Right lobe of liver (tissue), 6 donors: ENCODE measurements around the gene UTRN. TPM values are rescaled to one million over a fixed set of nuclear protein-coding genes. Genes with fewer than 3 reads are reported as not detected.

Experiments used
- ATAC-seq, 4 donors: fragments of 200-7000 bp; cut with Tn5 transposase; one replicate each; pipeline ENCODE4 v1.9.1; 2020; ENCODE audit warnings: mild to moderate bottlenecking in 4 of 4, moderate library complexity in 4 of 4
- DNase-seq, 3 donors: peaks; one replicate each; pipeline ENCODE4 v3.0.0-alpha.2; 2020
- H3K27ac ChIP-seq, 3 donors: fragments of 200-600 bp; one replicate each; pipeline ENCODE4 v1.8.0; 2022
- H3K27me3 ChIP-seq, 2 donors: fragments of 200-600 bp; one replicate each; pipeline ENCODE4 v1.8.0; 2022
- H3K36me3 ChIP-seq, 4 donors: fragments of 200-600 bp; sonication (generic) in 1 of 4; one replicate each; pipeline versions ENCODE4 v1.5.1 to v1.8.0; 2017 to 2022; ENCODE audit warnings: control low read depth in 1 of 4
- H3K4me1 ChIP-seq, 4 donors: fragments of 200-600 bp; sonication (generic) in 1 of 4; one replicate each; pipeline versions ENCODE4 v1.5.1 to v1.8.0; 2017 to 2022; ENCODE audit warnings: control low read depth in 1 of 4
- H3K4me3 ChIP-seq, 3 donors: fragments of 200-600 bp; one replicate each; pipeline ENCODE4 v1.8.0; 2022
- H3K9me3 ChIP-seq, 4 donors: fragments of 200-600 bp; sonication (generic) in 1 of 4; one replicate each; pipeline versions ENCODE4 v1.5.1 to v1.8.0; 2017 to 2022; ENCODE audit warnings: control low read depth in 1 of 4
- POLR2A ChIP-seq: fragments of 450-650 bp; IDR thresholded peaks from one replicate; pipeline ENCODE4 v1.6.1; 2017; ENCODE audit warnings: antibody characterized with exemption, mild to moderate bottlenecking
- WGBS: methylation state at CpG from one replicate; pipeline ENCODE4 v1.1.6; 2018; ENCODE audit warnings: low coverage, low lambda C conversion rate; ENCODE audit not compliant: insufficient coverage; ENCODE audit errors: missing lambda C conversion rate; 5-methylcytosine and 5-hydroxymethylcytosine counted together
- intact Hi-C, 2 donors: fragments of 100-400 bp; cut with DNase I; formaldehyde crosslinking; loops; one replicate each; pipeline versions ENCODE4 v1.11.2 to v1.14.1; 2022
- total RNA-seq, 6 experiments: library from RNA; depleted of rRNA in 2 of 6; stranded (reverse); fragments of >200 nt in 2 of 6; fragmentation: NEBNext Ultra II Directional in 3 of 6; extraction: Animal tissue kit (Norgen Biotek cat#: 25700) in 3 of 6; gene quantifications; one replicate each; pipeline versions ENCODE4 v1.1.0 to v1.2.4, GENCODE V29; 2016 to 2023
- TF ChIP-seq, protein P1 (sequence below), 4 donors: fragments of 200-600 bp in 3 of 4; fragments of 450-650 bp in 1 of 4; IDR thresholded peaks; one replicate each; pipeline versions ENCODE4 v1.5.1 to v1.8.0; 2016 to 2022; ENCODE audit warnings: antibody characterized with exemption in 4 of 4, mild to moderate bottlenecking in 2 of 4
- donor health status: DM: no; HTN: yes; CAD: no.
- donor health status: DM: no; HTN: no; CAD: no.
- donor health status: DM: no; HTN: no; CAD: no.
- donor health status: DM: no; HTN: yes; CAD: no.
- donor health status: DM: no; HTN: yes; CAD: no.

UTRN gene
- total RNA-seq, 6 experiments from 2014 or later: 27.7 to 66.5 (median 40.8) TPM

DNA sequence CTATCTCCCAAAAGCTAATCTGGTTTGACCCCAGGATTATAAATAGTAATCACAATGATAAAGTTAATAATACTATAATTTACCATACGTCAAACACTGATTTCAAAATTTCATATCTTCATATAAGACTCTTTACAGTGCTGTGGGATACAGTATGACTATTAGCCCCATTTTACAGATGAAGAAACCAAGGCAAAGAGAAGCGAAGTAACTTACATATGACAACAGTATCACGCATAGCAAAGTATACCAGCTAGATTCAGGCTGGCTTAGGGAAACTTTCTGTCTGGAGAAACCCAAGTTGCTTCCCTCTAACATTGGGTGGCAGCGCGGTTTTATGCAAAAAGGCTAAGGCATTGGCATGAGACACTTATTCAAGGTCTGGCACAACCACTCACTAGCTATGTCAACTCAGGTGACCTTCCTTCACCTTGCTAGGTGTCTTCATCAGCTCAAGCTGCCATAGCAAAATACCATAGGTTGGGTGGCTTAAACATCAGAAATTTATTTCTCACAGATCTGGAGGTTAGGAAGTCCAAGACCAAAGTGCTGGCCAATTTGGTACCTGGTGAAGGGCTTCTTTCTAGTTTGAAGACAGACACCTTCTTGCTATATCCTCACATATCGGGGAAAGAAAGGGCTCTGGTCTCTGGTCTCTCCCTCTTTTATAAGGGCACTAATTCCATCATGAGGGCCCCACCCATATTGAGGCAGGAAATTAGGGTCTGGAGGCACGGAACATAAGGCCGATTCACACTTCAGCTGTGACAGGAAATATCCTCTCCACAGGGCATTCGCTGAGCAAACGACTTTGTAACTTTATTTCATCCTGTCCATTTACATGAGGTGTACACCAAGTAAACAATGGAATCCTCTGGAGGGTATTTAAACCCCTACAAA lies 22.4 kb upstream of the UTRN start:
- H3K4me3 ChIP-seq: no peak overlapping the region
- no peaks in the 10 kb centered on the region for H3K27me3 ChIP-seq
- no peaks in the 10 kb centered on the region for H3K36me3 ChIP-seq
- ATAC-seq: peak in 2 of 4 donors; percentile 28 to 64
- H3K4me1 ChIP-seq: peaks cover 0 to 26% (median 6%) of the 10 kb centered on the region in 4 donors
- WGBS: 96% methylated on average over 8 of the region's 10 CpGs
- H3K9me3 ChIP-seq: no peaks in the 10 kb centered on the region
- TF ChIP-seq, protein P1, sequence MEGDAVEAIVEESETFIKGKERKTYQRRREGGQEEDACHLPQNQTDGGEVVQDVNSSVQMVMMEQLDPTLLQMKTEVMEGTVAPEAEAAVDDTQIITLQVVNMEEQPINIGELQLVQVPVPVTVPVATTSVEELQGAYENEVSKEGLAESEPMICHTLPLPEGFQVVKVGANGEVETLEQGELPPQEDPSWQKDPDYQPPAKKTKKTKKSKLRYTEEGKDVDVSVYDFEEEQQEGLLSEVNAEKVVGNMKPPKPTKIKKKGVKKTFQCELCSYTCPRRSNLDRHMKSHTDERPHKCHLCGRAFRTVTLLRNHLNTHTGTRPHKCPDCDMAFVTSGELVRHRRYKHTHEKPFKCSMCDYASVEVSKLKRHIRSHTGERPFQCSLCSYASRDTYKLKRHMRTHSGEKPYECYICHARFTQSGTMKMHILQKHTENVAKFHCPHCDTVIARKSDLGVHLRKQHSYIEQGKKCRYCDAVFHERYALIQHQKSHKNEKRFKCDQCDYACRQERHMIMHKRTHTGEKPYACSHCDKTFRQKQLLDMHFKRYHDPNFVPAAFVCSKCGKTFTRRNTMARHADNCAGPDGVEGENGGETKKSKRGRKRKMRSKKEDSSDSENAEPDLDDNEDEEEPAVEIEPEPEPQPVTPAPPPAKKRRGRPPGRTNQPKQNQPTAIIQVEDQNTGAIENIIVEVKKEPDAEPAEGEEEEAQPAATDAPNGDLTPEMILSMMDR (IDR thresholded peaks at IDR 0.05): peak in 1 of 4 donors; percentile 35
- no peak for TF ChIP-seq POLR2A
- no peak for DNase-seq
- intact Hi-C loops: no loop called here
- H3K27ac ChIP-seq: no peak overlapping the region

DNA sequence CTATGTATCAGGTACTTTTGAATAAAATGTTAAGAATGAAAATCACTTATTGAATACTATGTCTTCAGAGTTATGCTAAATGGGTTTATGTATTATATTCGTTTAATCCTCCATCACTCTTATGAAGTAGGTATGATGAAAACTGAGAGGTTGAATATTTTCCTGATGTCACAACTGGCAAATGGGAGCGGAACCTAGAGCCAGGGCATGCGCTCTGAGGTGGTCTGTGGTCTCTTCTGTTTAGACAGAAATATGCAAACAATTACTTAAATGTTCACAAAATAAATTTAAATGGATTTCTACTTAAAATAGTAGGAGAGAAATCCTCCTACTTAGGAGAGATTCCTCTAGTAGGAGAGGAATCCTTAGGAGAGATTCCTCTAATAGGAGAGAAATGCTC lies 21.3 kb upstream of the UTRN start:
- Histone ChIP-seq H3K27me3 (no peaks in the 10 kb centered on the region), H3K4me1 (peaks cover 0 to 26% (median 6%) of the 10 kb centered on the region in 4 donors), H3K9me3 (no peaks in the 10 kb centered on the region), H3K4me3 (no peak overlapping the region), H3K27ac (no peak overlapping the region), H3K36me3 (no peaks in the 10 kb centered on the region)
- intact Hi-C loops: no loop called here
- WGBS: 100% methylated on average over 3 of the region's 3 CpGs
- DNase-seq: no peak
- no peak for TF ChIP-seq POLR2A
- TF ChIP-seq, protein P1 (IDR thresholded peaks at IDR 0.05): no peak
- no peak for ATAC-seq

- intact Hi-C loops: no loop called here
- 42% methylated on average over 7 of the region's 7 CpGs for WGBS
- DNase-seq (no peak), ATAC-seq (peak; percentile 48 to 76 (median 66))
- H3K4me1 ChIP-seq: peaks cover 0 to 26% (median 6%) of the 10 kb centered on the region in 4 donors
- H3K36me3 ChIP-seq: no peaks in the 10 kb centered on the region
- TF ChIP-seq, protein P1 (IDR thresholded peaks at IDR 0.05): no peak
- peak; percentile 19 for TF ChIP-seq POLR2A
- H3K27me3 ChIP-seq: no peaks in the 10 kb centered on the region
- no peaks in the 10 kb centered on the region for H3K9me3 ChIP-seq
- peak overlapping the region in 1 of 3 donors; percentile 3 for H3K4me3 ChIP-seq
- no peak overlapping the region for H3K27ac ChIP-seq
Observed at GRCh38 chr6:144264270-144265060, 20.7 kb upstream of the UTRN start.

- no peak overlapping the region for H3K27ac ChIP-seq
Observed at GRCh38 chr6:144265061-144265357, 20.1 kb upstream of the UTRN start.

More at GRCh38 chr6:144265061-144265357, 20.1 kb upstream of the UTRN start:
- ATAC-seq (peak; percentile 61 to 85 (median 80)), DNase-seq (no peak)
- intact Hi-C loops: no loop called here
- TF ChIP-seq, protein P1 (IDR thresholded peaks at IDR 0.05): no peak
- peak; percentile 7 for TF ChIP-seq POLR2A
- H3K4me1 ChIP-seq: peaks cover 0 to 26% (median 6%) of the 10 kb centered on the region in 4 donors
- no peaks in the 10 kb centered on the region for H3K9me3 ChIP-seq
- WGBS: 45% methylated on average over 4 of the region's 4 CpGs
- no peaks in the 10 kb centered on the region for H3K27me3 ChIP-seq
- no peaks in the 10 kb centered on the region for H3K36me3 ChIP-seq
- H3K4me3 ChIP-seq: peak overlapping the region in 1 of 3 donors; percentile 3
